Endothelial cell of coronary artery (primary cell): ENCODE data around the gene ACR. TPM values are rescaled to one million over a fixed set of nuclear protein-coding genes. Genes with fewer than 3 reads are reported as not detected.

Experiments
- total RNA-seq: library from RNA; depleted of rRNA; stranded (reverse); fragments of >200 nt; gene quantifications from 2 replicates; pipeline ENCODE4 v1.2.3, GENCODE V29; 2014

The ACR gene
- 0.19 and 0.27 TPM in 2 replicates for total RNA-seq

GRCh38 chr22:50737728-50738648 lies at the start of gene ACR:
ACR (plus strand) TSS chr22:50738204; CDS start chr22:50738236, 32 bp downstream.

DNA sequence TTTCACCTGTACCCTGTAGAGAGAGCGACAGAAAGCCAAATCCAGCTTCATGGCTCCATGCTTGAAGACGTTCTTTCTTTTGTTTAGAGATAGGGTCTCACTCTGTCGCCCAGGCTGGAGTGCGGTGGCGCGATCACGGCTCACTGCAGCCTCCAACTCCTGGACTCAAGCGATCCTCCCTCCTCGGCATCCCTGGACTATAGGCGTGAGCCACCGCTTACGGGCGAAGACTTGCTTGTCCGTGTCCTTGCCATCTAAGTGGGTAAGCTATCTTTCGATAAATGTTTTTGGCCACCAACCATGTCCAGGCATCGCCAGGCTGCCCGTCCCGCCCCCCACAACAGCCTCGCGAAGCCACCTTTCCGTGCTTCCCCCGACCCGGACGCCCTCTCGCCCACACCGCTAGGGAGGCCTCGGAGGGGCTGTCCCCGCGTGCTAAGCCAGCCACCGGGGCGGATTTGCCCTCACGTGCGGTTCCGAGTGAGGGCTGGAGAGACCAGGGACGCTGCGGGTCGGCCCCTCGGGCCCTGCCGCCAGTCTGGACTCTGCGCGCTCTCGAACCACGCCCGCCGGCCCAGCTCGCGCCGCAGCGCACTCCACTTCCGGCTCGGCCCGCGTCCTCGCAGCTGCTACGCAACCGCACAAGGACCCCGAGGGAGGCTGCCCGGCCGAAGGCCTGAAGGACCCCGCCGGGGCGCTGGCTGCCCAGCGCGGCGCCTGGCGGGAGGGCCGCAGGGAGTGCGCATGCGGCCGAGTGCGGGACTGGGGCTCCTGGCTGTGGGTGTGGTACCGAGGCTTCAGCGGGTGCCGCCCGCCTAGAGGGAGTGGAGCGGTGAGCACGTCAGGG lies 45.3 kb downstream of the ACR start, which contains the start of gene RABL2B:
TSS of gene RABL2B (minus strand) at position 604 of the 847 bp plus-strand sequence. CDS start 1,342 bp downstream, outside the sequence.

Other genes starting within 250 kb of the ACR start
- gene LMF2, start 230.5 kb upstream of the ACR start, total RNA-seq: 19.3 and 28.0 TPM in 2 replicates
- 21.9 and 29.2 TPM in 2 replicates for gene NCAPH2, start 230.0 kb upstream of the ACR start, total RNA-seq
- gene SCO2, start 212.6 kb upstream of the ACR start, total RNA-seq: 2.2 and 2.3 TPM in 2 replicates
- 3.2 and 20.4 TPM in 2 replicates for gene TYMP, start 208.2 kb upstream of the ACR start, total RNA-seq
- gene KLHDC7B, start 192.3 kb upstream of the ACR start, total RNA-seq: not detected in 2 replicates
- not detected in 2 replicates for gene SYCE3, start 175.3 kb upstream of the ACR start, total RNA-seq
- 2.2 and 6.6 TPM in 2 replicates for gene CPT1B, start 159.8 kb upstream of the ACR start, total RNA-seq
- gene CHKB, start 155.4 kb upstream of the ACR start, total RNA-seq: 19.7 and 28.7 TPM in 2 replicates
- 0.09 TPM in 2 replicates for gene MAPK8IP2, start 137.4 kb upstream of the ACR start, total RNA-seq
- gene ARSA, start 110.1 kb upstream of the ACR start, total RNA-seq: 9.1 and 10.2 TPM in 2 replicates
- 20.7 and 21.5 TPM in 2 replicates for gene SHANK3, start 65.4 kb upstream of the ACR start, total RNA-seq
- gene RABL2B, start 45.4 kb downstream of the ACR start, total RNA-seq: 7.3 and 8.8 TPM in 2 replicates